ENCODE data around the gene LUC7L3.

- TF ChIP-seq POLR2AphosphoS5 (IDR thresholded peaks at IDR 0.05; ENCODE audit: low read depth, low read length), result no peak
- no peak for TF ChIP-seq SIN3A (IDR thresholded peaks at IDR 0.05; ENCODE audit: borderline replicate concordance, insufficient read depth, low read length)
- no peak for TF ChIP-seq TAF1 (IDR thresholded peaks at IDR 0.05; ENCODE audit: borderline replicate concordance, insufficient read depth, low read length)
Observed at GRCh38 chr17:50783193-50783660, 63.8 kb downstream of the LUC7L3 start.

Data from PFSK-1 (cell line).